ENCODE data around the gene RPS17. TPM values are rescaled to one million over a fixed set of nuclear protein-coding genes. Genes with fewer than 3 reads are reported as not detected.

The RPS17 gene
- polyA plus RNA-seq (ENCODE audit: insufficient read length) = 2,706 TPM

- peak; percentile 99 for DNase-seq
Measured at GRCh38 chr15:82540055-82540983, at the start of gene RPS17. Gene RPS17, minus strand, starts transcription at chr15:82540457. Its CDS starts 29 bp downstream, at chr15:82540428.

DNA sequence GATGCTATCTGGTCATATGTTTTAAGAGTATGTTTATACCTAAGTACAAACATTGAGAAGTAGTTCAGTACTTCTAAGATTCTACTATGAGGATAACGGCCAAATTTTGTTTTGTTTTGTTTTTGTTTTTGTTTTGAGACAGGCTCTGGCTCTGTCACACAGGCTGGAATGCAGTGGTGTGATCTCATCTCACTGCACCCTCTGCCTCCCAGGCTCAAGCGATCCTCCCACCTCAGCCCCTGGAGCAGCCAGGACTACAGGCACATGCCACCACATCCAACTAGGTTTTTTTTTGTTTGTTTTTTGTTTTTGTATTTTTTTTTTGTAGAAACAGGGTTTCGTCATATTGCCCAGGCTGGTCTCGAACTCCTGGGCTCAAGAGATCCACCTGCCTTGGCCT is 47.5 kb upstream of the RPS17 start:
- no peak for DNase-seq

DNA sequence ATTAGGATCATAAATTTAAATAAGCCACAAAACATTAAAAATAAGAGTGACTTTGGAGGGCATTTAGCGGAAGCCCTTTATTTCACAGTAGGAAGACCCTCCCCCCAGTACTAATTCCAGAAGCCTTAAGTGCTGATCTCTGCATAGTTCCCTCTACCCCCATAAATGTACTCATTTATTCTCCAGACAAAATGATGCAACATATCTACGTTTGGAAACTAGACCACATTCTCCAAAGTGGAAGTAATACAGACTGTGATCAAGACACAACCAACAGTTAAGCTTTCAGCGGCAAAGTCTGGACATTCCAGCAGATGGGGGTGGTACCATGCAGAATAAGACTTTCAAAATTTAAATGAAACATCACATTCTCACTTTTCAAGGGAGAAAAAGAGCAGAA is 44.8 kb upstream of the RPS17 start:
- DNase-seq = no peak

DNA sequence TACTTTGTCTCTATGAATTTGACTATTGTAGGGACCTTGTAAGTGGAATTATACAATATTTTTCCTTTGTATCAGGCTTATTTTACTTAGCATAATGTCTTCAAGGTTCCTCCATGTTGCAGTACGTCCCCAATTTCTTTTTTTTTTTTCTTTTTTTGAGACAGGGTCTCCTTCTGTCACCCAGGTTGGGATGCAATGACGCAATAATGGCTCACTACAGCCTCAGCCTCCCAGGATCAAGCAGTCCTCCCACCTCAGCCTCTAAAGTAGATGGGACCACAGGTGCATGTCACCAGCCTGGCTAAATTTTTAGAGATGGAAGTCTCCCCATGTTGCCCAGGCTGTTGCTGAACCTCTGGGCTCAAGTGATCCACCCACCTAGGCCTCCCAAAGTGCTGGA is 40.5 kb upstream of the RPS17 start:
- no peak for DNase-seq

GRCh38 chr15:82575335-82575734 is 35.1 kb upstream of the RPS17 start:
- DNase-seq = no peak

- DNase-seq = no peak
Measured at GRCh38 chr15:82572986-82573385, 32.7 kb upstream of the RPS17 start.

DNA sequence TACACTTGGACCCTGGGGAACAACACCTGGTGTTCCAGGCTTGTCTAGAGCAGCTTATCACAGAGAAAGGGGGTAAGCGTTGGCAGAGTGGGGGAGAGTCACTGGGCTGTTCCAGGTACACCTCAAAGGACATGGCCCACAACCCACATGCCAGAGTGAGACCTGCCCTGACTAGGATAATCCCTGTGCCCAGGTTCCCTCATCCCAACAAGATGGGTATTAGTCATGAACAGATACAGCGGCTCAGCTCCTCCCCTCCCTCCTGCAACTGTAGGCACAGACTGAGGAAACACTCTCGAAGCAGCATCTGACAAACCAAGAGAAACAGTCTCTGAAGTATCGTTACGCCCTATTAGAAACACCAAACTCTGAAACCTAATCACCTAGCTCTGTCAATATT is 32.1 kb upstream of the RPS17 start:
- DNase-seq = no peak

DNA sequence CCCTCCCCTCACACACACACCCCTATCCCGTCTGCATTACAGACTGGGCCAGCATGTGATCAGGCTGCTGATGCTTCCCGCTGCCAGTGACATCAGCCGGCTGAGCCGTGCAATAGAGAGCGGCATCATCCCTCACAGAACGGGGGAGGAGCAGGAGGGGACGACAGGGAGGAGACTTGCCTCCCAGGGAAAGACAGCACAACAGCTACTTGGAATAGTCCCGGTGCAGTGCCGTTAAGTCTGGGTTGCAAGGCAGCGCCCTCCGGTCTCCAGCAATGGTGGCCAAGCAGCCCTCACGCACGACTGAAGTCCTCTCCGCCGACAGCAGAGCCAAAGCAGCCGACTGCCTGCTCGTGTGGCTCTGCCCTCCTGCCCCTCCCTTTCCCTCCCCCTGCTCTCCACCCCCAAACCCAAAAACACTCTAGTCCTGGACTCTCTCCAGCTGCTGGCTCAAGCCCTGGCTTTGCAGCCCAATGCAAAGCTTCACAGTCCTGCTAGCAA is 31.5 kb upstream of the RPS17 start:
- peak; percentile 74 for DNase-seq

DNA sequence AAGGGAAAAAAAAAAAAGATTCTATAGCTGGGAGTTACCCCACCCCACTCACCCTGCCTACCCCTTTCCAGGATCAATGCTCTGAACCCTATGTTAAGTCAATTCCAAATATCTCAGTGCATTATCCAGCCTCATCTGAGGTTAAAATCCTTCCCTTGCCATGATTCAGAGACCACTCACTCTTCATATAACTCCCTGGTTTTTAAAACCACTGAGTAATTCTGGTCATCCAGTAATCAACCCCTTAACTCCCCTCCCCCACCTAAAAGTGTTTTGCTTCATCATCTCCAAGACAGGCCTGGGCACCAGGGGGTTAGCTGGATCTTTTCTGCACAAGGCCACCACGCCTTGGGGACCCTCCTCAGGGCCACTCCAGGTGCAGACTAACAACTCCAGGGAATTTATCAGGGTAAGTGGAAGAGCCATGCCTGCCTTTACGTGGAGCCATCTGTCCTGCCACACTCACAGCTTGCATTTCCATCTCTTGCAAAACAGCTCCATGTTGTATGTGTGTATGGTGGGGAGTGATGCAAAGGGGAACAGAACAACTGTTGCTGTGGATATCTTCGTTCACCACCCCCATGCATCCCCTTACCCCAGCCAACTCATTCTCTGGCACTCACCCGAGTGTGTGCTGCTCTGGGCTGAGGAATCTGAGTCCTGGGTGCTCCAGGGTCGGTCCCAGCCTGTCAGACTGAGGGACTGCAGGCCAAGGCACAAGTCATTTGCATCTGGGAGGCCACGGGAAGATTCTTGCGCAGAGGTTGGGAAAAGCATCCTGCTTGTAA is 30.7 kb upstream of the RPS17 start:
- DNase-seq = no peak

DNA sequence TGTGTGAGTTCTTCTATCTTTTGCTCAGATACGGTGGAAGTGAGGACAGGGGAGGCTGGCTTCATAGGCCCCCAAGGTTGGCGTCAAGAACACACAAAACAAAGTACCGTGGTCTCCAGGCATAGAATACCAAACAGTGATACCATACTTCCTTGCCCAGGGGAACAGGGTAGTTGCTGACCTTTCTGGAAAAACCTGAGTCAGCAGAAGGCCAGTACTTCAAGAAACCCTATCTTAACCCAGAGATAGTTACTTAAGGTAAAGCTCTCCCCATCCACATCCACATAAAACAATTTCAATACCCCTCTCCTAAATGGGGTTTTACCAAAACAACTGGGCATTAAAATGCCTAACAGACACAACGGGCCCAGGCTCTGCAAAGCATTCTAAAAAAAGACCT is 29.6 kb upstream of the RPS17 start:
- DNase-seq = no peak

- no peak for DNase-seq
Measured at GRCh38 chr15:82568986-82569385, 28.7 kb upstream of the RPS17 start.

DNA sequence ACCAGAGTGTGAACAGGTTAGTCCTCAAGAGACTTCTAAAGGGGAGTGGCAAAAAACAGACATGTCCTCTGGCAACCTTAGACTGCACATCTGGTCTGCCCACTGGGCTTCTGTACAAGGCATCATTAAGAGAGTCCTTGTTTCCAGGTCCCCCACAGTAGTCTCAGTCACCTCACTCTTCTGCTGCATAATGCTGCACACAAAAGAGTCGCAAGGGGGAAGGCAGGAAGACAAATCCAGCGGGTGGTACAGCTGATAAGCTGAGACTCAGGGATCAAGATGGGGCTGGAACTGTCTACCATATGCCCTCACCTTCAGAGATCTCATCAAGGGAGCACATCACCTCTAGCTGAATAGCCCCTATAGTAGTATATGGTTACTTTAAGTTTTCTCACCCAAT is 27.4 kb upstream of the RPS17 start:
- no peak for DNase-seq

DNA sequence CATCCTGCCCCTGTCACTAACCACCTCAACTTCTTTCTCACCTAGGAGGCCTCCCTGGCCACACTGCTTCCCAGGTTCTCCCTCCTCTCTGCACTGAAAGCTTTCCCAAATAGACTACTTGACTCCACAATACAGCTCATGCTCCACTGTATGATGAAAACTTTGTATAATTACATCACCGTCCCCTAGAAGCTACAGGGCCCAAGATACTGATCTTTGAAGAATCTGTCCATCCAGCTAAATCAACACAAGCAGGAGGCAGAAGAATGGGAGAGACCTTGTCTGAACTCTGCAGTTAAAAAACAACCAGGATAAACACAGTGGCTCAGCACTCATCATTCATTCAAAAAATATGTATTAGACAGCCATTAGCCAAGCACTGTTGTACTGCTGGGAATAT is 26.4 kb upstream of the RPS17 start:
- DNase-seq = no peak

GRCh38 chr15:82558502-82558901 is 18.2 kb upstream of the RPS17 start:
- DNase-seq = no peak

- DNase-seq = no peak
Measured at GRCh38 chr15:82556315-82557035, 16.2 kb upstream of the RPS17 start.

DNA sequence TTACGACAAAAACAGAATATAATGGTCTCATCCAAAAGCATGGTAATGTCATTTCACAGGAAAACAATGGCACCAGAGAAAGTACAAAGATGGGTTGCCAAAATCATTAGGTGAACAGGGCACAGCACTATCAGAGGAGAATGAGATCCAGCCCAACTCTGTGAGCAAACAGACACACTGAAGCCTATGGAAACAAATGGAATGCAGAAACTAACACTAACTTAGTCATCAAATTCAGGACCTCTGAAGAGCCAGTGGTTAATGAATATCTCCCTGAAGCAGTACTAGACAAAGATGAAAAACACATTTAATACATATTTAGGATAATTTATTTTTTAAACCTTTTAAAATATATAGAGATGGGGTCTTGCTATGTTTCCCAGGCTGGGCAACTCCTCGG is 14.6 kb upstream of the RPS17 start:
- DNase-seq = no peak

- DNase-seq = no peak
Measured at GRCh38 chr15:82554351-82554750, 14.1 kb upstream of the RPS17 start.

- DNase-seq = no peak
Measured at GRCh38 chr15:82553846-82554245, 13.6 kb upstream of the RPS17 start.

GRCh38 chr15:82552861-82553260 is 12.6 kb upstream of the RPS17 start:
- DNase-seq = no peak

DNA sequence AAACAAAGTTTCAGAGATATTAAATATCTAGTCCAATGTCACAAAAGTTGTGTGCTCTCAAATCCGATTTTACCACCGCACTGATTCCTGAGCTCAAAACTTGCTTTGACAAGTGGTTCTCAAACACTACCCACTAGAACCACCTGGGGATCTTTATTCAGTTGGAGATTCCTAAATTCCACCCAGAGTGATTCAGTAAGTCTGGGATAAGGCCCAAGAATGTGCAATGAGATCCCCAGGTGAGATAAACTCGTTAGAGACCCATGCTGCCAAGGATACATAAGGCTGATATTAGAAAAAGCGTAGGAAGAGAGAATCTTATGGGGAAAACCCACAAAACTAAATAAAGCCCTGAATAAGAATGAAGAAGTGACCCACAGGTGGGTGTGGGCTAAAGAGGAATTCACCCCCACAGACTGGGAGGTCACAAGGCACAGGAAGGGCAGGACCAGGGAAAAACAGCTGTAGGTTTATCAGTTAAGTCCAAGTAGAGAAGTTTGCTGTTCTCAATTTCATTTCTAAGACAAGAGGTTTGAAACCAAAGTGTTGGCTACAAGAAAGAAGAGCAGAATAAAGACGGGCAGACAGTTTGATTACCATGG is 11.5 kb upstream of the RPS17 start:
- DNase-seq = no peak

- DNase-seq = no peak
Measured at GRCh38 chr15:82549199-82549665, 9.0 kb upstream of the RPS17 start.

GRCh38 chr15:82548700-82549099 is 8.4 kb upstream of the RPS17 start:
- DNase-seq = no peak

All from hindlimb muscle (tissue), 1 donor.